SK-N-MC (cell line): Measurements from ENCODE around the gene CSF2.

Experiments
- DNase-seq: peaks from one replicate; pipeline ENCODE4 v3.0.0-alpha.2; 2011; ENCODE audit warnings: low read depth, low spot score
- H3K27ac ChIP-seq: fragments of 200-600 bp; sonication (generic); 2 replicates; pipeline ENCODE4 v1.5.1; 2016; ENCODE audit warnings: mixed run types
- H3K36me3 ChIP-seq: fragments of 200-600 bp; sonication (generic); 2 replicates; pipeline ENCODE4 v1.6.1; 2017; ENCODE audit warnings: antibody characterized with exemption, low read length, mixed read lengths; ENCODE audit not compliant: insufficient read depth
- H3K4me3 ChIP-seq: fragments of 200-600 bp; sonication (generic); 2 replicates; pipeline ENCODE4 v1.5.1; 2016
- H3K9ac ChIP-seq: fragments of 200-600 bp; sonication (generic); 2 replicates; pipeline ENCODE4 v1.8.0; 2017; ENCODE audit warnings: mixed run types, mixed read lengths; ENCODE audit not compliant: insufficient read length
- H3K9me3 ChIP-seq: fragments of 200-600 bp; sonication (generic); 2 replicates; pipeline ENCODE4 v1.6.1; 2017; ENCODE audit warnings: low read depth, mild to moderate bottlenecking, antibody characterized with exemption, low read length, moderate library complexity, mixed read lengths
- EZH2 ChIP-seq: fragments of 200-600 bp; sonication (generic); IDR thresholded peaks from one replicate; pipeline ENCODE4 v1.6.1; 2017; ENCODE audit warnings: antibody characterized with exemption
- FOXP2 ChIP-seq: optimal IDR thresholded peaks from 2 replicates; pipeline ENCODE3; 2011; ENCODE audit warnings: mild to moderate bottlenecking, moderate library complexity; ENCODE audit not compliant: insufficient read depth; ENCODE audit errors: extremely low read length, control extremely low read depth
- POLR2AphosphoS5 ChIP-seq: IDR thresholded peaks from 2 replicates; pipeline ENCODE4 v1.6.1; 2012; ENCODE audit warnings: mild to moderate bottlenecking, low read depth, low read length, borderline replicate concordance

CSF2 gene

DNA sequence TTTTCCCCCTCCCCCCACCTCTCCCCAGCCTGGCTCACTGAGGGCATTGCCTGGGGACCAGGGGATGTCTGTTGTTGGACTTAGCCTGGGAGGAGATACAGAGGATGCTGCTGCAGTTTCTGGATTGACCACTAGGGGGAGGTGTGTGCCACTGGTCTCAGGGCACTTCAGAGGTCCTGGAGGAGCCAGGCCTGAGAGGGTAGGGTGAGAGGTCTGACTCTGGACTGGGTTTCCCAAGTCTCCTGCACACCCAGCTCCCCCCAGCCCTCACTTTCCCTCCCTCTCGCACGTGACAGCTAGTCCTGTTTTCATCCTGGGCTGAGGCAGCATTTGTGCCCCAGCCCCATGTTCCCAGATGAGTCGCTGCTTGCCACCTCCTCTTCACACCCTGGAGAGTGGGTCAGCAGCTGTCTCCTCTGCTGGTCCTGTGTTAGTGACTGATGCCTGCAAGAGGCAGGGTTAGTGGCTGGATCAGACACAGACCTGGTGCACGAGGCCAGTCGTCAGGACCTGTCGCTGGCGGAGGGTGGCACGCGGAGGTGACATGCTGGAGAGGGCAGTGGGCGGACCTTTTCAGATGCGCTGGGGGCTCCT is 8.8 kb upstream of the CSF2 start:
- no peak for TF ChIP-seq EZH2
- TF ChIP-seq POLR2AphosphoS5, result no peak
- no peak for TF ChIP-seq FOXP2
- DNase-seq, result no peak
- no peak overlapping the region for H3K4me3 ChIP-seq
- H3K9ac ChIP-seq, result no peak overlapping the region
- H3K27ac ChIP-seq, result no peak overlapping the region
- no peaks in the 10 kb centered on the region for H3K9me3 ChIP-seq
- H3K36me3 ChIP-seq, result no peaks in the 10 kb centered on the region

DNA sequence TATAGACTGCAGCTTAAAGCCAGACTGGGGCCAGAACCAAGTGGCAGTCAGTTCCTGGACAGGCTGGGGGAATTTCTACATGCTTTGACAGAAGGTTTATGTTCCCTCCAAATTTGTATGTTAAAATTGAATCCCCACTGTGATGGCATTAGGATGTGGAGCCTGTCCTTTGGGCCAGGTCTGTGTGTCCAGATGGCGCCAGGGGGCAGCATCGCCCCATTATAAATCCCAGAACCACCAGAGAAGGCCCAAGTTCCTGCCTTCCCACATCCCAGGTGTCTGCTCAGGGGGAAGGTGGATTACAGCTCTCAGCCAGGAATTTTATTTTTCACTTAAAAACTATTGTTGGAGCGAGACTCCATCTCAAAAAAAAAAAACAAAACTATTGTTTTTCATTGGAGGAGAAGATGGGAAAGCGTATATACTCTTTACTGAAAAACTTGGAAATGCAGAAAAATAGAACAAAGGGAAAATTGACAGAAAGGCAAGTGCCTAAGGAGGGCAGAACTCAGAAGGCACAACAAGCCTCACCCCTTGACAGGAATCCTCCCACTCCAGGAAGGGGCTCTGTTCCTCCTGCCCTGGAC is 8.1 kb upstream of the CSF2 start:
- TF ChIP-seq FOXP2, result no peak
- Histone ChIP-seq H3K9me3 (no peaks in the 10 kb centered on the region), H3K27ac (no peak overlapping the region), H3K4me3 (no peak overlapping the region), H3K36me3 (no peaks in the 10 kb centered on the region), H3K9ac (no peak overlapping the region)
- DNase-seq, result no peak

DNA sequence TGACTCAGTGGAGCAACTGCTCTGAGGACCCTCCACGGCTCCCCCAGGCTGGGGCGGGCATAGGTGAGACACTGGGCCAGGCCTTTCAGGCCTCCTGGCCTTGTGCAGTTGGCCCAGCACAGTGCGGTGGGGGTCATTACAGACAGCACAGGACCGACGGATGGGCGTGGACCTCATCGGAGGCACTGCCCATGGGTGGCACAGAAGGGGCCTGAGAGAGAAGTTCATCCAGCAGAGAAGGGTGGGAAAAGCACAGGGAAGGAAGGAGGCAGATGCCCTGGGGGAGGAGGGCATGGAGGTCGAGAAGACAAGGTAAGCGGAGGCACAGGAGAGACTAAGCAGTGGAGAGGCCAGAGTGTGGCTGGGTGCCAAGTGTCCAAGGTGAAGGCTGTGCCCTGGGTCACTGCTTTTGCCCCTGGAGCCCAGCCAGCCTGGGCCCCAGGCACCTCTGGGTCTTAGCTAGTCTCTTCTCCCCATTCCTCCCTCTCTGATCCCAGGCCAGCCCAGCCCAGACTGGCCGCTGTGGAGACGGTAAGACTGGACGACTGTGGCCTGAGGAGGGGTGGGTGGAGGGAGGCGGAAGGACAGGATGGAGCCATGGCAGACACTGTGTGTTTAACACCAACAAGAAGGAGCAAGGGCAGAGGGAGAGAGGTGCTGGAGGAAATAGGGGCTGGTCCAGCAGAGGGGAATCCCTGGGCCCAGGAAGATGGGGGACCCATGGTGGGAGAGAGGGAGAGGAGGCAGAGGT is 7.5 kb upstream of the CSF2 start:
- Histone ChIP-seq H3K9me3 (no peaks in the 10 kb centered on the region), H3K9ac (no peak overlapping the region), H3K27ac (no peak overlapping the region), H3K36me3 (no peaks in the 10 kb centered on the region), H3K4me3 (no peak overlapping the region)
- TF ChIP-seq POLR2AphosphoS5 (no peak), EZH2 (no peak), FOXP2 (no peak)
- no peak for DNase-seq

DNA sequence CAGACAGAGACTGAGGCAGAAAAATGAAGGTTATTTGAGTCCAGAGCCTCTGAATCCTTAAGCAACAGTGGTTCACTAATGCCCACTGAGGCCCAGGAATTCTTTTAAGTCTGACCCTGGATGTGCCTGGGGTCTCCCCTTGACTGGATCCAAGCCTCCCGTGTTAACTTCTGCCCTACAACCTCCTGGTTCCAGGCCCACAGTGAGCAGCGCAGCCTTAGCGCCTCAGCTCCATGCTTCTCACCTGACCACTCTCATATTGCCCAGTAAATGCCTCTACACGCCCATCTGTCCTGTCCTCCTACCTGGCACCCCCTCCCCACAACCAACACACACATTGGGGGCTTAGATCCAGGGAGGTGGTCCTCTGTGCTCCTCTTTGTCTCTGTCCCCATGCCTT is 6.7 kb upstream of the CSF2 start:
- no peak overlapping the region for H3K9ac ChIP-seq
- TF ChIP-seq EZH2, result no peak
- TF ChIP-seq FOXP2, result no peak
- no peak for TF ChIP-seq POLR2AphosphoS5

DNA sequence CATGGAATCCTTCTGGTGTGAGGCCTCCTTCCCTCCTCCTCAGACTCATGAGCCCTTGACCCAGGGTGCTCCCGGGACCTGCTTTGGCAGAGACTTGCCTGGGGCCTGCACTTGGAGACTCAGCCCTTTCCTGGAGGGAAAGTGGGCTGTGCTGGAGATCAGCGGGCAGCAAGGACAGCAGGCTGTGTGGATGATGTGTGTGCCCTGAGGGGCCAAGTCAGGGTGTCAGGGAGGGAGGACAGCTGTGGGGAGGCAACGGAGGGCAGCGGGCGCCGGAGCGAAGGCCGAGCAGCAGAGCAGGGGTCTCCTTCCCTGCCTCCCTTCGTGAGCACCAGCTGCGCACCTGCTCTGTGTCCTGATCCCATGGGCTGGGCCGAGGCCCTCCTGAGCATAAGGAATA is 6.1 kb upstream of the CSF2 start:
- no peak overlapping the region for H3K27ac ChIP-seq
- no peaks in the 10 kb centered on the region for H3K36me3 ChIP-seq
- no peak overlapping the region for H3K9ac ChIP-seq
- no peaks in the 10 kb centered on the region for H3K9me3 ChIP-seq
- no peak for TF ChIP-seq POLR2AphosphoS5
- no peak for TF ChIP-seq FOXP2
- DNase-seq, result no peak
- H3K4me3 ChIP-seq, result no peak overlapping the region

More for the DNA sequence above, 6.7 kb upstream of the CSF2 start:
- DNase-seq, result no peak
- H3K27ac ChIP-seq, result no peak overlapping the region
- no peaks in the 10 kb centered on the region for H3K36me3 ChIP-seq
- no peak overlapping the region for H3K4me3 ChIP-seq
- no peaks in the 10 kb centered on the region for H3K9me3 ChIP-seq

DNA sequence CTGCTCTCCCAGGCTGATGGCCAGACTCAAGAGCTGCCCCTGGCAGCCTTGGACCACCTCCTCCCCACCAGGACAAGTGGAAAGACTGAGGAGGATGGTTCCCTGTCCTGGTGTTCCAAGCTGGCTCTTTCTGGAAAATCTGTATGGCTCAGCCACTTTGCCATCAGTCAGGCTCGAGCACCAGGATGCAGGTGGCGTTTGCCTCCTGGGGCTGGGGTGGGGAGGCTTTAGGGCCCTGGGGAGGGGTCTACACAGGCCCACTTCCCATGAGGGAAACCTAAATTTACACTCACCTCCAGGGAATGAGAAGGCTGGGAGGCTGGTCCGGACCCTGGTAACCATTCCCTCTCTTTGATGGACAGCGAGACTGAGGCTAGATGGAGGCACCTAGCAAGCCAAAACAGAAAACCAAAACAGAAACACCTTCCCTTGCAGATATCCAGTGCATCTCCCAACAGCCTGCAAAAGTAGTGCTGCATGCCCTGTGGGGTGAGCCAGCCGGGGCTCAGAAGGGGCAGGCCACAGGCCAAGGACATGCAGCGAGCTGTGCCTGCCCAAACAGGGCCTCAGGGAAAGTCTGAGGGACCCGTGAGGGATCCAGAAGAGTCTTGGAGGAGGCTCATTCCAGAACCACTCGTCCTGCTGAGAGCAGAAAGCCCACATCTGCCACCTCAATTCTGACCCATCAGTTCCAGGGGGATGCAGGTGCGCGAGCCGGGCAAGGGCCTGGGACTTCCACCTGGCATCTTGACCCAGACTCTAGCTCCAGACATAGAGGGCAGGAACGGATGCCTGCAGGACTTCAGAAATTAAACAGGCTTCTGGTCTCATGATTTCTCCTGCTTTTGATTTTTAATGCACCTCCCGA is 5.4 kb upstream of the CSF2 start:
- Histone ChIP-seq H3K36me3 (no peaks in the 10 kb centered on the region), H3K9ac (no peak overlapping the region), H3K4me3 (no peak overlapping the region), H3K27ac (no peak overlapping the region), H3K9me3 (no peaks in the 10 kb centered on the region)
- DNase-seq, result no peak
- TF ChIP-seq FOXP2 (no peak), POLR2AphosphoS5 (no peak), EZH2 (no peak)

DNA sequence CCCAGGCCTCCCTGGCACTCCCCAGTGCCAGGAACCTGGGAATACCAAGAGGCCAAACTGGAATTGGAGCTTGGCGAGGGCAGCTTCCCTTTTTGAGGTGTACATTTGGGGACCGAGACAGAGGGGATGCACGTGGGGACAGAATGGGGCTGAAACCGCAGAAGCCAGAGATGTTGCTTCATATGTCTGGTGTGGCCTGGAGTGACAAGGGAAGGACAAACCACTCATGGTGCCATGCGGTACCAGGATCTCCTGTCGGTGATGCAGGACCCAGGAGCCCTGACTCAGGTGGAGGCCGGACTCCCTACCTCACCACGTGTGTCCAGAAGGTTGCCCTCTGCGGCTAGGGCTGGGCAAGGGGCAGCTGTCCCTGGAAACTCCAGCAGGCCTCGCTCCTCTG is 4.0 kb upstream of the CSF2 start:
- Histone ChIP-seq H3K36me3 (no peaks in the 10 kb centered on the region), H3K9ac (no peak overlapping the region), H3K27ac (no peak overlapping the region), H3K4me3 (no peak overlapping the region), H3K9me3 (no peaks in the 10 kb centered on the region)
- DNase-seq, result no peak
- TF ChIP-seq POLR2AphosphoS5, result no peak
- TF ChIP-seq FOXP2, result no peak
- no peak for TF ChIP-seq EZH2

DNA sequence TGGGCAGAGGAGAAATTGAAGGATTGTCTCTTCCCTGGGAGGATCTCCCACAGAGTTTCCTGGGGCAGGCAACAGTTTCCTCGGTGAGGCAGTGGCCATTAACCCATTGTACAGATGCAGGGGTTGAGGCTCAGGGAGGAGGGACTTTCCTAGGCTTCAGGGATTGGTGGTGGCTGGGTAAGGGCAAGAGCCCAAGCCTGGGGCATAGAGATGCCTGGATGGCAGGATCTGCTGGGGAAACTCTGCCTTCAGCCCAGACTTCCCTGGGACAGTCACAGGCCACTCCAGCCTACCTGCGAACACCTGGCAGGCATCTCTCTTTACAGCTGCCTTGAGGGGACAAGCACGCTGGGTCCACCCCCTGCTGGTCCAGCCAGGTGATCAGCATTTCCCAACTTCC is 3.6 kb upstream of the CSF2 start:
- no peak overlapping the region for H3K4me3 ChIP-seq
- H3K27ac ChIP-seq, result no peak overlapping the region
- no peak for DNase-seq
- no peak overlapping the region for H3K9ac ChIP-seq
- TF ChIP-seq FOXP2 (no peak), EZH2 (no peak), POLR2AphosphoS5 (no peak)
- no peaks in the 10 kb centered on the region for H3K36me3 ChIP-seq
- H3K9me3 ChIP-seq, result no peaks in the 10 kb centered on the region
